DMS79 (cell line): ENCODE results near the gene PI4KB.
A peak's percentile ranks its signal among the peaks of the same experiment; 100 is the strongest.

ENCODE experiments used
- DNase-seq: peaks from one replicate; lab custom pipeline; 2025; lab: John Stamatoyannopoulos, UW

The PI4KB gene

GRCh38 chr1:151311589-151312331, 15.5 kb downstream of the PI4KB start:
- no peak for DNase-seq

DNA sequence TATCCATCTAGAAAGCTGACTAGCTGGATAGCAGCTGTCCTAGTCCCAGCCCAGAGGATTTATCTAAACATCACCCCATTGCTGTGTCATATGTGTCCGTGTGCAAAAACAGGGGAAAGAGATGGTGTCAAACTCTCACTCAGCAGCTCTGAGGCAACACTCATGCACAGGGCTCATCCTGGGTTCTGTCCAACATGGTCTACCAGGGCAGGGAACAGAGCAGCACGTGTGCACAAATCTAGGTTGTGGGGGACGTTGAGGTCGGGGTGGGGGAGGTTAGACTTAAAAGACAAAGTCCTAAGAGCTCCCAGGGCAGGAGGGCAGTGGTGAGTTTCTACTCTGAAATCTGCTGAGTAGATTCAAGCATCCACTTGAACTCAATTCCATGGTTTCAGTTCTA, 16.2 kb downstream of the PI4KB start:
- DNase-seq = no peak

DNA sequence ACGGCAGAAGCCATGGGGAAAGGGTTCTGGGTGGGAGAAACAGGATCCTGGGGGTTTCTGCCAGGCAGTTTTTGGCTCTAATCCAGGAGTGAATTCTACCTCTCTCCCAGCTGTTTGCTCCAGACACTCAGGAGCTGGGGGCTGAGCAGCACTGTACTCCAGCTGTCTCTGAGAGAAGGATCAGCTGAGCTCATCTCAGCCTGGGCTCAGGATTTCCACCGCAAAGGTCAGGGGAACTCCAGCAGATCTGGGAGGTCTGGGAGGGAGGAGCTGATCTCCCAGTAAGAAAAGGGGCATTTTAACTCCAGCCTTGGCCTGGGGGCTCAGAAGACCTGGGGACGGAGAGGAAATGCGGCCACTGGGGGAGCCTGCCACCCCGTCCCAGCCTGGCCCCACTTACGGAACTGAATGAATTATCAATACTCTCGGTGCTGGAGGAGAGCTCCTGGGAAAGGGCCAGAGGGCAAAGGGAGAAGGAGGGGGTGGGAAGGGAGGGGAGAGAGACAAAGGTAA, 17.3 kb downstream of the PI4KB start:
- DNase-seq = no peak

- DNase-seq = no peak
These were observed 32.3 kb downstream of the PI4KB start for GRCh38 chr1:151294742-151295462.

DNA sequence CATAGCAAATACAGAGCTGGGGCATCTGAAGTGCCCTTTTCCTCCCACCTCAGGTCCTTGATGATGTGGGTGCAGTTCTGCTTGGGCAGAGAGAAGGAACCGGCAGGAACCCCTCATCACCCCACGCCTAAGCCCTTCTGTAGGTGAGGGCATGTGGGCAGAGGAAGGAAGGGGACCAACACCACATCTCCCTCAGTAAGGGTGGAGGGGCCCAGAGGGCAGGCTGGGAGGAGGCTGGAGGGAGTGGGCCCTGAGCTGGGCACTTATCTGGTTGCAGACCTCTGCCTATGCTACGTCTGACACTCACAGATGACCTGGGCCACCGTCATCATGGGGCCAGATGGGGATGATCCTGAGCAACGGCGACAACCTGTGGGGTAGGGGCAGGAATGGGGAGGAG, 34.1 kb downstream of the PI4KB start:
- no peak for DNase-seq

- DNase-seq = no peak
These were observed 34.8 kb downstream of the PI4KB start for GRCh38 chr1:151292207-151293030.

- DNase-seq = no peak
These were observed 36.4 kb downstream of the PI4KB start for GRCh38 chr1:151290709-151291303.

- DNase-seq = no peak
These were observed 37.1 kb downstream of the PI4KB start for GRCh38 chr1:151289991-151290708.

GRCh38 chr1:151289080-151289935, 37.9 kb downstream of the PI4KB start:
- no peak for DNase-seq

- no peak for DNase-seq
These were observed 38.7 kb downstream of the PI4KB start for GRCh38 chr1:151288502-151288901.

GRCh38 chr1:151287767-151288500, 39.3 kb downstream of the PI4KB start:
- DNase-seq = no peak

- DNase-seq = no peak
These were observed 39.9 kb downstream of the PI4KB start for GRCh38 chr1:151287341-151287699.

DNA sequence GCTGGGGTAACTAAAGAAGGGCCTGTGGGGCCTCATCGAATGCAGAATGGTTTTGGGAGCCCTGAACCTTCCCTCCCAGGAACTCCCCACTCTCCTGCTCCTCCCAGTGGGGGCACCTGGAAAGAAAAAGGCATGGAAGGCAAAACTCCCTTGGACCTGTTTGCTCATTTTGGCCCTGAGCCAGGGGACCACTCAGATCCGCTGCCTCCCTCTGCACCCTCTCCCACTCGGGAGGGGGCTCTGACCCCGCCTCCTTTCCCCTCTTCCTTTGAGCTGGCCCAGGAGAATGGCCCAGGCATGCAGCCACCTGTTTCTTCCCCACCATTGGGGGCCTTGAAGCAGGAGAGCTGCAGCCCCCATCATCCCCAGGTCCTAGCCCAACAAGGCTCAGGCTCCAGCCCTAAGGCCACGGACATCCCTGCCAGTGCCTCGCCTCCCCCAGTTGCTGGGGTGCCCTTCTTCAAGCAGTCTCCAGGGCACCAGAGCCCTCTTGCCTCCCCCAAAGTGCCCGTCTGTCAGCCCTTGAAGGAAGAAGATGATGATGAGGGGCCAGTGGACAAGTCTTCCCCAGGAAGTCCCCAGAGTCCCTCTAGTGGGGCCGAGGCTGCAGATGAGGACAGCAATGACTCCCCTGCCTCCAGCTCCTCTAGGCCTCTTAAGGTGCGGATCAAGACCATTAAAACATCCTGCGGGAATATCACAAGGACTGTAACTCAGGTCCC, 40.4 kb downstream of the PI4KB start:
- no peak for DNase-seq

- no peak for DNase-seq
These were observed 43.1 kb downstream of the PI4KB start for GRCh38 chr1:151284013-151284577.

DNA sequence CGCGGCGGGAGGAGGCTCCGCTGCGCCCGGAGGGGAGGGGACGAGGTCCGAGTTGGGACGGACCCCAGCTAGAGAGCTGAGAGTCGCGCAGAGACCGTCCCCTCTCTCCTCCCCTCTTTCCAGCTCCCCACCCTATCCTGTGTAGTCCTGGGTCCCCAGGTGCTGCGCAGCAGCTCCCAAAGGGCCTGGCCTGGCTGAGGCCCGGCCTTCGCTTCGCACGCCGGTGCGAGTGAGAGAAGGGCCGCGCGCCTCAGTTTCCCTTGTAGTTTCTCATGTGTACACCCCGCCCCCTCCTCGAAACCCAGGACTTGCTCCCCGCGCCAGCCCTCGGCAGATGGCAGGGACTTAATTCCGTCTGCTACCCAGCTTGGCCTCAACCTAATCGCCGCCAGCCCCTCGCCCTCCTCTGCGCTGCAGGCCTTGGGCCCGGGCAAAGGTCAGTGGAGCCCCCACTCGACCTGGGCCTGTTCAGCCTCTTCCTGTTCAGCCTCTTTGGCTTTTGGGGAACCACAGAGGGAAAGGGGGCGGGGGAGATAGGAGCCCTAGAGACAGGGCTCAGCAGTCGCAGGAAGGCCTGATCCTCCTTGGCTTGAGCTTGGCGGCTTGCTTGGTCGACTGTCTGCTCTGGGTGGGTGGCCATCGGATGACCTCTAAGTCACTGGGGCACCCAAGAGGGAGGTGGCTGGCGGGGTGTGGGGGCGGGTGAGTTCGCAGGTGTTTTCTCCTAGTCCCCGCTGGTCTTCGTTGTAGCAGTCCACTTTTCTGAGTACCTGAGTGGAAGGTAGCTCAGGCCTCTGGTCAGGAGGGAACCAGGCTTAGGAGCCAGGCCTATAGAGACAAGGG, 44.1 kb downstream of the PI4KB start:
- no peak for DNase-seq

GRCh38 chr1:151281969-151282882, 45.0 kb downstream of the PI4KB start, which contains the start of gene ZNF687:
ZNF687 (plus strand) TSS chr1:151282299; CDS start chr1:151286292, 3,993 bp downstream.
- peak; percentile 100 for DNase-seq
